BE2C (cell line): Measurements from ENCODE around the gene HES7.

Source experiments
- DNase-seq: peaks from one replicate; pipeline ENCODE4 v3.0.0-alpha.2; 2020
- H3K27me3 ChIP-seq: fragments of 250-450 bp; sonication (Bioruptor Pico); 2 replicates; pipeline ENCODE4 v1.5.1; 2020; ENCODE audit warnings: mild to moderate bottlenecking
- H3K36me3 ChIP-seq: fragments of 250-450 bp; sonication (Bioruptor Pico); 2 replicates; pipeline ENCODE4 v1.5.1; 2020; ENCODE audit warnings: mild to moderate bottlenecking
- H3K4me1 ChIP-seq: fragments of 250-450 bp; sonication (Bioruptor Pico); 2 replicates; pipeline ENCODE4 v1.5.1; 2020
- H3K4me3 ChIP-seq: 2 replicates; pipeline ENCODE4 v1.5.1; 2011; ENCODE audit warnings: low read depth, low read length
- H3K9me3 ChIP-seq: fragments of 250-450 bp; sonication (Bioruptor Pico); 2 replicates; pipeline ENCODE4 v1.5.1; 2020
- TF ChIP-seq, protein P1 (sequence below): IDR thresholded peaks from 2 replicates; pipeline ENCODE4 v1.5.1; 2012; ENCODE audit warnings: mild to moderate bottlenecking, low read depth, low read length

The HES7 gene

GRCh38 chr17:8141045-8141444 lies 17.1 kb upstream of the HES7 start:
- DNase-seq: no peak
- Histone ChIP-seq H3K4me3 (no peak overlapping the region), H3K9me3 (no peaks in the 10 kb centered on the region), H3K36me3 (peaks cover 3% of the 10 kb centered on the region), H3K27me3 (no peaks in the 10 kb centered on the region), H3K4me1 (no peaks in the 10 kb centered on the region)
- TF ChIP-seq, protein P1, sequence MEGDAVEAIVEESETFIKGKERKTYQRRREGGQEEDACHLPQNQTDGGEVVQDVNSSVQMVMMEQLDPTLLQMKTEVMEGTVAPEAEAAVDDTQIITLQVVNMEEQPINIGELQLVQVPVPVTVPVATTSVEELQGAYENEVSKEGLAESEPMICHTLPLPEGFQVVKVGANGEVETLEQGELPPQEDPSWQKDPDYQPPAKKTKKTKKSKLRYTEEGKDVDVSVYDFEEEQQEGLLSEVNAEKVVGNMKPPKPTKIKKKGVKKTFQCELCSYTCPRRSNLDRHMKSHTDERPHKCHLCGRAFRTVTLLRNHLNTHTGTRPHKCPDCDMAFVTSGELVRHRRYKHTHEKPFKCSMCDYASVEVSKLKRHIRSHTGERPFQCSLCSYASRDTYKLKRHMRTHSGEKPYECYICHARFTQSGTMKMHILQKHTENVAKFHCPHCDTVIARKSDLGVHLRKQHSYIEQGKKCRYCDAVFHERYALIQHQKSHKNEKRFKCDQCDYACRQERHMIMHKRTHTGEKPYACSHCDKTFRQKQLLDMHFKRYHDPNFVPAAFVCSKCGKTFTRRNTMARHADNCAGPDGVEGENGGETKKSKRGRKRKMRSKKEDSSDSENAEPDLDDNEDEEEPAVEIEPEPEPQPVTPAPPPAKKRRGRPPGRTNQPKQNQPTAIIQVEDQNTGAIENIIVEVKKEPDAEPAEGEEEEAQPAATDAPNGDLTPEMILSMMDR: no peak

DNA sequence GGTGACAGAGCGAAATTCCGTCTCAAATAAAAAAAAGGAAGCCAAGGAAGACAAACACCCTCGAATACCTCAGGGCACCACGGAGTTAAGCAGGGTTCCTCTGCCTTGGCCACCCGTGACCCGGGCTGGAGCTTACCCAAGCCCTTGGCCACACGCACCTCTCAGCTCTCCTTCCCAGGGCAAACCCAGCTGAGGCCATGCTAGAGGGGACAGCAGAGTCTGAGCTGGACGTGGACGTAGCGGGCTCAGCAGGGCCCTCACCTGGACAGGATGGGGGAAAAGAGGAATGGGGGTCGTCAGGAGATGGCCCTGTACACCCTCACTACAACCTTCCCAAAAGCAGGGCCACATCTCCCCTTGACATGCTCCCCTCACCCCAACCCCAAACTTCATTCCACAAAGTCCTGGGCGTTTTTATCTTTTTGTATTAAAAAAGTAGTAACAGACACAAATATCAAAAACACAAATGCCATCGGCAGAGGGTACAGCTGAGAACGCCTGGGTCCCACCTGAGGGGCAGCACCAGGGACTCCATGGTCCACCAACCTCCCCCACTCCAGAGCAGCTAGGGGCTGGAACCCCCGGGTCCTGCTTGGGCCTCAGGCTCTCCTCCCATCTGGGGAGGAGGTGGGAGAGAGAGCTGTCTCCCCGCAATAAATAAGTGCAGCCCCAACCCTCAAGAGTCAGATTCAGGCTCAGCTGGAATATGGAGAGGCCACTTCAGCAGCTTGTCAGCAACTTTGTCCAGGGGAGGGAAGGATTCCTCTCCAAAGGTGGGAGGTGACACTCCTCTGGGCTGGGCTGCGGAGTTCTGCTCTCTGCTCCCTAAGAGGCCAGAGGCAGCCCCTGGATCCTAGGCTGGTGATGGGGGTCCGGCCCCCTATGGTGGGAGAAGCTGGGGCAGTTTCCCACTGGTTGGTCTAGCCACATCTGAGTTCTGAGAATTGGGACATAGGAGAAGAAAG lies 16.4 kb upstream of the HES7 start:
- Histone ChIP-seq H3K9me3 (no peaks in the 10 kb centered on the region), H3K4me1 (no peaks in the 10 kb centered on the region), H3K27me3 (no peaks in the 10 kb centered on the region), H3K36me3 (peaks cover 3% of the 10 kb centered on the region), H3K4me3 (no peak overlapping the region)
- no peak for DNase-seq
- TF ChIP-seq, protein P1: no peak

- H3K4me1 ChIP-seq: no peaks in the 10 kb centered on the region
- no peaks in the 10 kb centered on the region; the same call in none of the 2 replicates for H3K36me3 ChIP-seq
- DNase-seq: peak; percentile 86
- no peaks in the 10 kb centered on the region for H3K27me3 ChIP-seq
- no peaks in the 10 kb centered on the region for H3K9me3 ChIP-seq
- peak overlapping the region; percentile 65 for H3K4me3 ChIP-seq
- TF ChIP-seq, protein P1: peak; percentile 73
Observed at GRCh38 chr17:8138672-8139371, 14.9 kb upstream of the HES7 start.

DNA sequence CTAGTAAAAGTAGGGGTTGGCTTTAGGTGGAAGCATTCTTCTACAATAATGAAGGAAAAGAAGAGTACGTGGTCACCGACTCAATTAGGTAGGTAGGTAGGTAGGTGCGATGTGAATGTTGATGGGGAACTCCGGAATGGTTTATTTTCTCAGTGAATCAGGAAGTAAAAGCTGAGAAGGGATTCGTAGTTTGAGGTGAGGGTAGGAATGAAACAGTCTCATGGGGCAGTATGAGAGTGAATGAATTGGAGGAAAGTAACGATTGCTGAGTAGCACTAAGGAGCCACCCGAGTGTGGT lies 14.4 kb upstream of the HES7 start:
- no peaks in the 10 kb centered on the region; the same call in none of the 2 replicates for H3K36me3 ChIP-seq

DNA sequence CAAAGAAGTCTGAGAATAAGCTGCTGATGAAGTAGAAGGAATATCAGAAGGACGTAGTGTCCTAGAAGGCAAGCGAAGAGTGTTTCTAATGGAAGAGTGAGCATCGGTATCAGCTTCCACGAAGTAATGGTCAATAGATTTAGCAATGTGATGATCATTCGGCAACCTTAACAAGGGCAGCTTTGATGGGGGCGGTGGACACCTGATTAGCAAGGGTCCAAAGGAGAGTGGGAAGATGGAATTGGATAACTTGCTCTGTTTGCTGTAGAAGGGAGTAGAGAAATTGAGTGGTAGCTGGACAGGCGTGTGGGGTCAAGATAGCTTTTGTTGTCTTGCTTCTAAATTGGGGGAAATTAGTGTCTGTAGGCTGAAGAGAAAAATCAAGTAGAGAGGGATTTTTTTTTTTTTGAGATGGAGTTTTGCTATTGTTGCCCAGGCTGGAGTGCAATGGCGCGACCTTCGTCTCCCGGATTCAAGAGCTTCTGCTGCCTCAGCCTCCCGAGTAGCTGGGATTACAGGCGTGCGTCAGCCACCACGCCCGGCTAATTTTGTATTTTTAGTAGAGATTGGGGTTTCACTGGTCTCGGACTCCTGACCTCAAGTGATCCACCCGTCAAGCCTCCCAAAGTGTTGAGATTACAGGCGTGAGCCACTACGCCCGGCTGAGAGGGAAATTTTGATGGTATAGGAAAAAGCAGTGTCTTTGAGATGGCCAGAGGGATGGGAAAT lies 13.9 kb upstream of the HES7 start:
- no peaks in the 10 kb centered on the region; the same call in none of the 2 replicates for H3K36me3 ChIP-seq
- TF ChIP-seq, protein P1: no peak
- no peak for DNase-seq
- H3K27me3 ChIP-seq: no peaks in the 10 kb centered on the region
- peak overlapping the region; percentile 65 for H3K4me3 ChIP-seq
- H3K4me1 ChIP-seq: no peaks in the 10 kb centered on the region
- no peaks in the 10 kb centered on the region for H3K9me3 ChIP-seq

More for the DNA sequence above, 14.4 kb upstream of the HES7 start:
- no peaks in the 10 kb centered on the region for H3K27me3 ChIP-seq
- no peaks in the 10 kb centered on the region for H3K9me3 ChIP-seq
- TF ChIP-seq, protein P1: no peak
- no peaks in the 10 kb centered on the region for H3K4me1 ChIP-seq
- DNase-seq: no peak
- peak overlapping the region; percentile 65 for H3K4me3 ChIP-seq
